Measurements from ENCODE around the gene GNGT2. TPM values are rescaled to one million over a fixed set of nuclear protein-coding genes. Genes with fewer than 3 reads are reported as not detected.

Gene GNGT2
- total RNA-seq, 2 donors from 2014 or later, result 1.1 TPM; not detected in 1

DNA sequence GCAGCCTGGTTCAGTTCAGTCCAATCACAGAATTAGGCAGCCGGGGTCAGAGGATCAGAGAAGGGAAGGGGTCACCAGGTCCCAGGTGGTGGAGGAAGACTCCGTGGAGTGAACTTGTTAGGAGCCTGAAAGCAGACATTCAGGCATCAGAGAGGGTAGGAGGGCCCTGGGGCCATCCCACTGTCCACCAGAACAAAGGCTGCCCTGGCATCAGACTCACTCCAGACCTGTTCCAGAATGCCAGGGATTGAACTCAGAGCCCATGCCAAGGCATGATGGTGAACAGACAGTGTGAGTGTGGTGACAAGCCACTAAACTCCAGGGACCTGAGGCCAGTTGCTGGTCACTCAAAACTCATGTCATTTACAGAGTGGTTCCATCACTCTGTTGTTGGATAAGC is 40.2 kb downstream of the GNGT2 start:
- H3K4me1 ChIP-seq (ENCODE audit: control insufficient read depth, insufficient read depth, low read length), result no peaks in the 10 kb centered on the region
- H3K9me3 ChIP-seq (ENCODE audit: control insufficient read depth, low read length), result peaks cover 62% of the 10 kb centered on the region
- H3K27me3 ChIP-seq (ENCODE audit: control insufficient read depth, insufficient read depth, low read length, poor library complexity, severe bottlenecking), result no peaks in the 10 kb centered on the region
- DNase-seq, result no peak
- H3K36me3 Mint-ChIP-seq (ENCODE audit: low read depth), result peaks cover 2% of the 10 kb centered on the region
- H3K27ac ChIP-seq (ENCODE audit: low read depth, low read length), result no peak overlapping the region
- no peak overlapping the region for H3K9ac ChIP-seq (ENCODE audit: extremely low read depth, low read length, poor library complexity, severe bottlenecking)
- no peak overlapping the region for H3K4me3 Mint-ChIP-seq
- H3K27me3 Mint-ChIP-seq (ENCODE audit: insufficient read depth), result peaks cover 52% of the 10 kb centered on the region
- WGBS, 2 experiments (ENCODE audit: insufficient coverage in 1 of 2, insufficient read length in 1 of 2), result 93 to 100% methylated on average over 1 to 2 of the region's 2 CpGs
- H3K4me1 Mint-ChIP-seq, result no peaks in the 10 kb centered on the region
- no peaks in the 10 kb centered on the region for H3K36me3 ChIP-seq (ENCODE audit: control insufficient read depth, insufficient read depth, low read length)
- peaks cover 47% of the 10 kb centered on the region for H3K9me3 Mint-ChIP-seq
- TF ChIP-seq, protein P1, sequence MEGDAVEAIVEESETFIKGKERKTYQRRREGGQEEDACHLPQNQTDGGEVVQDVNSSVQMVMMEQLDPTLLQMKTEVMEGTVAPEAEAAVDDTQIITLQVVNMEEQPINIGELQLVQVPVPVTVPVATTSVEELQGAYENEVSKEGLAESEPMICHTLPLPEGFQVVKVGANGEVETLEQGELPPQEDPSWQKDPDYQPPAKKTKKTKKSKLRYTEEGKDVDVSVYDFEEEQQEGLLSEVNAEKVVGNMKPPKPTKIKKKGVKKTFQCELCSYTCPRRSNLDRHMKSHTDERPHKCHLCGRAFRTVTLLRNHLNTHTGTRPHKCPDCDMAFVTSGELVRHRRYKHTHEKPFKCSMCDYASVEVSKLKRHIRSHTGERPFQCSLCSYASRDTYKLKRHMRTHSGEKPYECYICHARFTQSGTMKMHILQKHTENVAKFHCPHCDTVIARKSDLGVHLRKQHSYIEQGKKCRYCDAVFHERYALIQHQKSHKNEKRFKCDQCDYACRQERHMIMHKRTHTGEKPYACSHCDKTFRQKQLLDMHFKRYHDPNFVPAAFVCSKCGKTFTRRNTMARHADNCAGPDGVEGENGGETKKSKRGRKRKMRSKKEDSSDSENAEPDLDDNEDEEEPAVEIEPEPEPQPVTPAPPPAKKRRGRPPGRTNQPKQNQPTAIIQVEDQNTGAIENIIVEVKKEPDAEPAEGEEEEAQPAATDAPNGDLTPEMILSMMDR (conservative IDR thresholded peaks at IDR 0.05), result no peak
- no peak overlapping the region for H3K27ac Mint-ChIP-seq
- H3K4me3 ChIP-seq (ENCODE audit: low read length), result no peak overlapping the region

DNA sequence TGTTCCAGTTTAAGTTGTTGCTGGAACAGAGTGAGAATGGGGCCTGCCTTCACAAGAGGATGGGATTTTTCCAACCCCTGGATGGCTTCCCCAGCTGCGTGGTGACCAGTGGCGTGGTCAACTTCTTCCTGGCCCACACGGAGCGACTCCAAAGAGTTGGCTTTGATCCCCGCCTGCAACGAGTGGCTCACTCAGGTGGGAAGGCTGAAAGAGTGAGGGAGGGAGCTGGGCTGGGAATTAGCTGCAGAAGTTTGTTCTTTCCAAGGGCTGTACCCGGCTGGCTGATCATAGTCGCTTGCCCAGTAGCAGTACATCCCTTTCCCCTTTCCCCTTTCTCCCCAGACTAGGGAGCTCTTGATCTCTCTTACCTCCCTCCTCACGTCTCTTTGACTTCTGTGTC is 41.7 kb downstream of the GNGT2 start:
- Mint-ChIP-seq H3K36me3 (ENCODE audit: low read depth) (peaks cover 2% of the 10 kb centered on the region), H3K27ac (no peak overlapping the region), H3K9me3 (peaks cover 36% of the 10 kb centered on the region), H3K4me3 (no peak overlapping the region), H3K4me1 (no peaks in the 10 kb centered on the region), H3K27me3 (ENCODE audit: insufficient read depth) (peaks cover 55% of the 10 kb centered on the region)
- WGBS, 2 experiments (ENCODE audit: insufficient coverage in 1 of 2, insufficient read length in 1 of 2), result 70 to 88% methylated on average over 7 to 9 of the region's 9 CpGs
- no peak overlapping the region for H3K9ac ChIP-seq (ENCODE audit: extremely low read depth, low read length, poor library complexity, severe bottlenecking)
- no peaks in the 10 kb centered on the region for H3K4me1 ChIP-seq (ENCODE audit: control insufficient read depth, insufficient read depth, low read length)
- no peak overlapping the region for H3K4me3 ChIP-seq (ENCODE audit: low read length)
- H3K9me3 ChIP-seq (ENCODE audit: control insufficient read depth, low read length), result peaks cover 47% of the 10 kb centered on the region
- no peak for DNase-seq
- TF ChIP-seq, protein P1 (conservative IDR thresholded peaks at IDR 0.05), result no peak
- H3K27ac ChIP-seq (ENCODE audit: low read depth, low read length), result no peak overlapping the region
- no peaks in the 10 kb centered on the region for H3K36me3 ChIP-seq (ENCODE audit: control insufficient read depth, insufficient read depth, low read length)
- no peaks in the 10 kb centered on the region for H3K27me3 ChIP-seq (ENCODE audit: control insufficient read depth, insufficient read depth, low read length, poor library complexity, severe bottlenecking)

DNA sequence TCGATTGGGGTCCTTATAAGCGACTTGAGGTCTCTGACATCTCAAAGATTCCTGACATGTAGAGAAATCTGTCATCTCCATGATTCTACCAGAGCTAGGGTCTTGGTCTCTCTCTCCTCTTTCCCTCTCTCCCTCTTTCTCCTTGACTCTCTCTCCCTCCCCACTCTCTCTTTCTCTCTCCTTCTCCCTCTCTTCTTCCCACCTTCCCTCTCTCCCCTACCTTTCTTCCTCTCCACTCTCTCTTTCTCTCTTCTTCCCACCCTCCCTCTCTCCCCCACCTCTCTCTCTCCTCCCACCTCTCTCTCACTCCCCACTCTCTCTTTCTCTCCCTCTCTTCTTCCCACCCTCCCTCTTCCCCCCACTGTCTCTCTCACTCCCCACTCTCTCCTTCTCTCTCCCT is 45.2 kb downstream of the GNGT2 start:
- no peak overlapping the region for H3K4me3 ChIP-seq (ENCODE audit: low read length)
- Mint-ChIP-seq H3K27me3 (ENCODE audit: insufficient read depth) (peaks cover 46% of the 10 kb centered on the region), H3K4me3 (no peak overlapping the region), H3K4me1 (no peaks in the 10 kb centered on the region), H3K36me3 (ENCODE audit: low read depth) (no peaks in the 10 kb centered on the region), H3K9me3 (peaks cover 11% of the 10 kb centered on the region), H3K27ac (no peak overlapping the region)
- no peak overlapping the region for H3K9ac ChIP-seq (ENCODE audit: extremely low read depth, low read length, poor library complexity, severe bottlenecking)
- no peaks in the 10 kb centered on the region for H3K36me3 ChIP-seq (ENCODE audit: control insufficient read depth, insufficient read depth, low read length)
- peaks cover 14% of the 10 kb centered on the region for H3K9me3 ChIP-seq (ENCODE audit: control insufficient read depth, low read length)
- no peak overlapping the region for H3K27ac ChIP-seq (ENCODE audit: low read depth, low read length)
- DNase-seq, result no peak
- H3K4me1 ChIP-seq (ENCODE audit: control insufficient read depth, insufficient read depth, low read length), result no peaks in the 10 kb centered on the region
- H3K27me3 ChIP-seq (ENCODE audit: control insufficient read depth, insufficient read depth, low read length, poor library complexity, severe bottlenecking), result no peaks in the 10 kb centered on the region
- TF ChIP-seq, protein P1 (conservative IDR thresholded peaks at IDR 0.05), result no peak
- WGBS, 2 experiments (ENCODE audit: insufficient coverage in 1 of 2, insufficient read length in 1 of 2), result 90 to 94% methylated on average over 2 of the region's 2 CpGs

All from endodermal cell (in vitro differentiated cells).